Activated T-cell treated with anti-CD3 and anti-CD28 coated beads, Interleukin-2, amount 50 U/mL, for 48 hours (primary cell): ENCODE measurements around the gene CDKN1A.

Source experiments
- DNase-seq, 2 experiments: peaks; one replicate each; pipeline ENCODE4 v3.0.0-alpha.2; 2020

Gene CDKN1A

DNA sequence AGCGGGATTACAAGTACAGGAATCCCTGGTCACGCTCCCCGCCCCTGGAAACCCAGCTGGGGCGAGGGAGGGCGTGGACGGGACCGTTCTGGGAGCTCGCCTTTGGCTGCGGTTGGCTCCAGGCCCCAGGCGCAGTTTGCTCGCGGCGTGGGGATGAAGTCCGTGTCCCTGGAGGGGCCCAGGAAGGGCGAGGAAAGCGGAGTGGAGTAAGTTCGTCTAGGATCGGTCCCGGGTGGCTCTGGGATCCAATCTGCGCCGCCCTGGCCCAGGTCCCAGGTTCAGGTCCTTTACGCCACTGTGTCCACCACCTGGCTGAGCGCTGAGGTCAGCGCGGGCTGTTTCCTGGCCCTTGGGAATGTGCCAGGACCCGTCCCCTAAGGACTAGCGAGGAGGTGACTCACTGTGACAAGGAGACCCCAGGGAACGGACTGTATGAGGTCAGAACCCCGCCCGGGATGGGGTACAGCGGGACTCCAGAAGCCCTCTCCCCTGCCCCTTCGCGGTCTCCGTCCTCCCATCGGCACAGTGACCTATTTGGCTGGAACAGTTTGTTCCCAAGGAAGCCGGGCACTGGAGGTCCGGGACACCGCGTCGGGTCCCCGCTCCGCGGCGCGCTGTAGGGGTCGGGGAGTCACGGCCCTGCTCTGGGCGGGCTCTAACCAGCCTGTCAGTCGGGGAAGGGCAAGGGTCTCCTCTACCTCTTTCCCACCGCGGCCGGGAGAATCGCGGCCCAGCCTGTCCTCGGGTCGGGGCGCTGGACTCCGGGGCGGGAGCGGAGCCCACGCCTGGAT, 724 bp downstream of the CDKN1A start:
- peak; percentile 57 to 61 for DNase-seq

GRCh38 chr6:36682328-36683144, 4.0 kb downstream of the CDKN1A start:
- DNase-seq, result peak; percentile 63 to 73

DNA sequence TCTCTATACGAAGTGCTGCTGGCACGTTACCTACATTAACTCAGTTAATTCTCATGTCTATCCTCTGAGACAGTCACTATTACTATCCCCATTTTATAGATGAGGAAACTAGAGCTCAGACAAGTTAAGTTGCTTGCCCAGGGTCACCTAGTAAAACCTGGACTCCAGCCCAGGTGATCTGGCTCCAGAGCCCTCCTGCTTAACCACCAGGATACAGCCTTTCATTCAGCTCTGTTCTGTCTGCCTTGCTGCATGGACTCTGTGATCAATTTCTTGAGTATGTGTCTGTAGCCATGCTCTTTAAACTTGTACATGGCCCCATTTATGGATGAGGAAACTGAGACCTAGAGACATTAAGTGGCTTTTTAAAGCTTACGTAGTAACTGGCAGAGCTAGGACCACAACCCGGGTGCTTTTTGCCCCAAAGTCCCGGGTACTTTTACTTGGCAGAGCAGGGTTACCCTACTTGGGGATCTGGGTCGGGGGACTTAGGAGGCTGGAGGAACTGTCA, 4.7 kb downstream of the CDKN1A start:
- no peak for DNase-seq

DNA sequence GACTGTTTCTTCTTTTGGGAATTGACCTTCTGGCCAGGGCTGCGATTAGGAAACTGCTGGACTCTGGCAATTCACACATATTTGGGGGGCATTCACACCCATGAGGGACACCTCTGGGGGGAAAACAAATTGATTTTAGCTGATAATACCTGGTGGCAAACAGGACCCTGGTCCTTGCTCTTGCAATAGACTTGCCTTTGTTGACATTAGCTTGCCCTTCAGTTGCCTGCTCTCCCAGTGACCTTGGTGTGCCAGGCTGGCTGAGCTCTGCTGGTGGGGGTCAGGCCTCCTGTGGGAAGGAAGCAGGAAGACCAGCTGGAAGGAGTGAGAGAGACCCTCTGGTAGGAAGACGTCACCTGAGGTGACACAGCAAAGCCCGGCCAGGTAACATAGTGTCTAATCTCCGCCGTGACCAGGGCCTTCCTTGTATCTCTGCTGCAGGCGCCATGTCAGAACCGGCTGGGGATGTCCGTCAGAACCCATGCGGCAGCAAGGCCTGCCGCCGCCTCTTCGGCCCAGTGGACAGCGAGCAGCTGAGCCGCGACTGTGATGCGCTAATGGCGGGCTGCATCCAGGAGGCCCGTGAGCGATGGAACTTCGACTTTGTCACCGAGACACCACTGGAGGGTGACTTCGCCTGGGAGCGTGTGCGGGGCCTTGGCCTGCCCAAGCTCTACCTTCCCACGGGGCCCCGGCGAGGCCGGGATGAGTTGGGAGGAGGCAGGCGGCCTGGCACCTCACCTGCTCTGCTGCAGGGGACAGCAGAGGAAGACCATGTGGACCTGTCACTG, 5.3 kb downstream of the CDKN1A start:
- DNase-seq, result no peak

DNA sequence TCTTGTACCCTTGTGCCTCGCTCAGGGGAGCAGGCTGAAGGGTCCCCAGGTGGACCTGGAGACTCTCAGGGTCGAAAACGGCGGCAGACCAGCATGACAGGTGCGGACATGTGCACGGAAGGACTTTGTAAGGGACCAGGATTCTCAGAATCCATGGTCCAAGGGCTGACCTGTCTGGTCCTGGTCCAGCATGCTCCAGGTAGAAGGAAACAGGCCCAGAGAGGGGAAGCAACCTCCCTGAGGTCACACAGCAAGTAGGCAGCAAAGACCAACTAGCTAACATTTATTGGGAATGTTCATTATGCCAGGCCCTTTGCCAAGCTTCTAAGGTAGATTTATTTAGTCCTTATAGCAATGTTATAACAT, 5.9 kb downstream of the CDKN1A start:
- no peak for DNase-seq

GRCh38 chr6:36685166-36685924, 6.8 kb downstream of the CDKN1A start:
- no peak for DNase-seq

DNA sequence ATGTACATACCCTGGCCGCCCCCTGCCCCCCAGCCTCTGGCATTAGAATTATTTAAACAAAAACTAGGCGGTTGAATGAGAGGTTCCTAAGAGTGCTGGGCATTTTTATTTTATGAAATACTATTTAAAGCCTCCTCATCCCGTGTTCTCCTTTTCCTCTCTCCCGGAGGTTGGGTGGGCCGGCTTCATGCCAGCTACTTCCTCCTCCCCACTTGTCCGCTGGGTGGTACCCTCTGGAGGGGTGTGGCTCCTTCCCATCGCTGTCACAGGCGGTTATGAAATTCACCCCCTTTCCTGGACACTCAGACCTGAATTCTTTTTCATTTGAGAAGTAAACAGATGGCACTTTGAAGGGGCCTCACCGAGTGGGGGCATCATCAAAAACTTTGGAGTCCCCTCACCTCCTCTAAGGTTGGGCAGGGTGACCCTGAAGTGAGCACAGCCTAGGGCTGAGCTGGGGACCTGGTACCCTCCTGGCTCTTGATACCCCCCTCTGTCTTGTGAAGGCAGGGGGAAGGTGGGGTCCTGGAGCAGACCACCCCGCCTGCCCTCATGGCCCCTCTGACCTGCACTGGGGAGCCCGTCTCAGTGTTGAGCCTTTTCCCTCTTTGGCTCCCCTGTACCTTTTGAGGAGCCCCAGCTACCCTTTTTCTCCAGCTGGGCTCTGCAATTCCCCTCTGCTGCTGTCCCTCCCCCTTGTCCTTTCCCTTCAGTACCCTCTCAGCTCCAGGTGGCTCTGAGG, 7.6 kb downstream of the CDKN1A start:
- DNase-seq, result no peak

GRCh38 chr6:36686668-36687513, 8.4 kb downstream of the CDKN1A start:
- DNase-seq, result no peak

GRCh38 chr6:36688063-36688738, 9.7 kb downstream of the CDKN1A start:
- DNase-seq, result no peak

DNA sequence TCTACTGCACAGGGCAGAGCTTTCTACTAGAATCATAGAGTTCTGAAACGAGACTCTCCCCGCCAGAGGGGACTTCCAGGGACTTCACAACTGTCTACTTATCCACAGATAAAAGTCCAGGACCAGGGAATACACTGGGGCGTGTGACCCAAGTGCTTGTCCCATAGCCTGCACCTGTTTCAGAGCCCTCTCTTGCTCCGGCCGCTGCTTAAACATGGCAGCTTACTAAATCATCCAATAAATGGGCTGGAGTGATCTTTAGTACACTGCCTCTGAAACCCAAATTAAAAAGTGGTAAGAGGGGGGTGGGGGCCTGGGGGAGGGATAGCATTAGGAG, 10.2 kb downstream of the CDKN1A start:
- no peak for DNase-seq

- DNase-seq, result no peak
These were observed 12.5 kb downstream of the CDKN1A start for GRCh38 chr6:36691011-36691410.

DNA sequence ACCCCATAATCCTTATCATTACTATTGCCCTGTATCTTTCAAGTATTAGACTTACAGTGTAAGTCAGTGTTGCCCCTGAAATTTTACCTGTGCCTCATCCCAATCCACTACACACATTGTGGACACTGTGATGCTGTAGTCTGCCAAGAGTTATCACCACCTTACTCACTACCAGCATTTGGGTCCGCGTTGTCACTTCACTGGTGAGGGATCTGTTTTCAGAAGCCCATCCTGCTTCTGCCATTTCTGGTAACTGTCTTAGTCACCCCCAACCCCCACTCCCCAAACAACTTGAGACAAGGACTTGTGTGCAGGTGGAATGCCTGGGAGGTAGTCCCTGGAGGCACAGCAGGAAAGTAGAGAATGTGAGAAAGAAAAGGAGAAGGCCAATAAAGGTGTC, 13.1 kb downstream of the CDKN1A start:
- peak in 1 of 2 experiments; percentile 39 for DNase-seq

DNA sequence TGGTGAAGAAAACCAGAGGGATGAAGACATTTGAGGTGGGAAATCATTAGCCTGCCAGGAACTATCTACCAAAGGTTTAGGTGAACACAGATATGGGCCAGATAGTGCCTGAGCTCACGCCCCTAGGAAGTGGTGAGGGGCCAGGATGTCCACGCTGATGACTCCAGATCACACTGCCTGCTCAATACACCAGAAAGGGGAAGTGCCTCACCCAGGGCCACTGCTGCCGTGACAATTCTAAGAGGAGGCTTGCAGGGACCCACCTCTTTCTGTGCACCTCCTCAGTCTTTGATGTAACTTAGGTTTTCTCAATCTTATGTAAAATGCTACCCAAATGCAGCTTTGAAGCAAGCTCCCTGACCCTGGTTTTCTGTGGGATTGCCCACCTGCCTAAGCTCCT, 13.7 kb downstream of the CDKN1A start:
- peak; percentile 40 to 43 for DNase-seq

GRCh38 chr6:36692861-36693702, 14.6 kb downstream of the CDKN1A start:
- DNase-seq, result no peak

DNA sequence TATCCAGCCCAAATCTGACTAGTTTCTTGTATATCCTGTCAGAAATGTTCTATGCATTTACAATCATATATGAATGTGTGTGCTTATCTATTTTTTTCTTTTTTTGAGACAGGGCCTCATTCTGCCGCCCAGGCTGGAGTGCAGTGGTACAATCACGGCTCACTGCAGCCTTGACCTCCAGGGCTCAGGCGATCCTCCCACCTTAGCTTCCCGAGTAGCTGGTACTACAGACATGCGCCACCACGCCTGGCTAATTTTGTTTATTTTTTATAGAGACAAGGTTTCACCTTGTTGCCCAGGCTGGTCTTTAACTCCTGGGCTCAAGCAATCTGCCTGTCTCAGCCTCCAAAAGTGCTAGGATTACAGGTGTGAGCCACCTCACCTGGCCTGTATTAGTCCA, 16.1 kb downstream of the CDKN1A start:
- DNase-seq, result no peak

DNA sequence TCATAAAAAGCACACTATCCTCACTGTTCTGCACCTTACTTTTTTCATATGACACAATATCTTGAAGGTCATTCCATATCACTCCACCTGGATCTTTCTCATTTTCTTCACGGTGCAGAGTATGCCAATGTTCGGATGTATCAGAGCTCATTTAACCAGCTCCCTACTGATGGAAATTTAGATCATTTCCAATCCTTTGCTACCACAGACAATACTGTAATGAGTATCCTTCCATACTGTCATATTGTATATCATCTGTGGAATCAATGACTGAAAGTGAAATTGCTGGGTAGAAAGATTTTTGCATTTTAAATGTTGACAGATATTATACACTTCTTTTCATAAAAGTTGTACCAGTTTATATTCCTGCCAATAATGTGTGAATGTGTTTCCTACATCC, 16.9 kb downstream of the CDKN1A start:
- no peak for DNase-seq

- DNase-seq, result no peak
These were observed 19.0 kb downstream of the CDKN1A start, which contains the start of gene RAB44 for GRCh38 chr6:36697481-36697903. TSS of gene RAB44 (plus strand) at chr6:36697826. CDS start at chr6:36704236, 6,410 bp downstream.

- no peak for DNase-seq
These were observed 19.7 kb downstream of the CDKN1A start for GRCh38 chr6:36698196-36698595.

DNA sequence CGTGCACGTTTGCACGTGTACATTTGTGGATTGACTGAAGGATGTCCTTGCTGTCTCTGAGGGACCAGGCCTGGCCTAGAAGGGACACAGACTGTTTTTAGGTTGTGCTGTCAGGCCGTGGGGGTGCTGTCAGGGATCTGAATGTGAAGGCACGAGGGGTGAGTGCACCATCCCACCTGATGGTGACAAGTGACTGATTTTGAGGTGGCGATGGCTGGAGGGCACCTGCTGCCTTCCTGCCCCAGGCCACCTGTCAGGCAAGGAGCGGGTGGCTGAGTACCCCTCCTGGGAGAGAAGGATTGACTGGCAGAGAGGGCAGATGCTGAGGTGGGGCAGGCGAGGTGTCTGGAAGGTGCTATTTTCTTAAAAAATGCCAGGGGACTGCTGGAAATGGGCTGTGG, 20.4 kb downstream of the CDKN1A start:
- DNase-seq, result no peak
